Ishikawa (cell line): ENCODE measurements around the gene RNF20.

Source experiments
- CEBPB ChIP-seq: IDR thresholded peaks from 2 replicates; pipeline ENCODE4 v1.6.1; 2012
- CREB1 ChIP-seq: IDR thresholded peaks from 2 replicates; pipeline ENCODE4 v1.6.1; 2012; ENCODE audit warnings: low read depth
- TEAD4 ChIP-seq: IDR thresholded peaks from 2 replicates; pipeline ENCODE4 v1.6.1; 2012
- ZBTB7A ChIP-seq: IDR thresholded peaks from 2 replicates; pipeline ENCODE4 v1.6.1; 2012; ENCODE audit warnings: low read depth
- TF ChIP-seq, protein P1 (sequence below): IDR thresholded peaks from 2 replicates; pipeline ENCODE4 v1.6.1; 2012; ENCODE audit warnings: low read depth, mild to moderate bottlenecking

DNA sequence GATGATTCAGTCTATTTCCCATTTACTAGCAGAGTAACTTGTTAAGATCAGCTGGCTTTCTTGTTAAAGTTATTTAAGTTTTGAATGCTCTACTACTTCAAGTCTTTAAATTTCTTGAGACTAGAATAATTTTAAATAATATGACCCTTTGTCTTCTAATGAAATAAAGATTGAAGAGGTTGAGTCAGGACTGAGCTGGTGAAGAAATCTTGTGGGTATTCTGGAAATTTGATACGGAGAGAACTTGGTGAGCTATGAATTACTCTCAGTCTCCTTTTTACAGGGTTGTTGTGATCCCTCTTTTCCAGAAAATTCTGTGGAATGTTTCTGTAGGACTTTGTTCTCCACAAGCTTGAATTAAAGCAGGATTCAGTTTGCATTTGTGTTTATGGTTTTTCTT lies 29.3 kb downstream of the RNF20 start:
- no peak for TF ChIP-seq TEAD4
- no peak for TF ChIP-seq CREB1
- TF ChIP-seq CEBPB = no peak
- TF ChIP-seq, protein P1, sequence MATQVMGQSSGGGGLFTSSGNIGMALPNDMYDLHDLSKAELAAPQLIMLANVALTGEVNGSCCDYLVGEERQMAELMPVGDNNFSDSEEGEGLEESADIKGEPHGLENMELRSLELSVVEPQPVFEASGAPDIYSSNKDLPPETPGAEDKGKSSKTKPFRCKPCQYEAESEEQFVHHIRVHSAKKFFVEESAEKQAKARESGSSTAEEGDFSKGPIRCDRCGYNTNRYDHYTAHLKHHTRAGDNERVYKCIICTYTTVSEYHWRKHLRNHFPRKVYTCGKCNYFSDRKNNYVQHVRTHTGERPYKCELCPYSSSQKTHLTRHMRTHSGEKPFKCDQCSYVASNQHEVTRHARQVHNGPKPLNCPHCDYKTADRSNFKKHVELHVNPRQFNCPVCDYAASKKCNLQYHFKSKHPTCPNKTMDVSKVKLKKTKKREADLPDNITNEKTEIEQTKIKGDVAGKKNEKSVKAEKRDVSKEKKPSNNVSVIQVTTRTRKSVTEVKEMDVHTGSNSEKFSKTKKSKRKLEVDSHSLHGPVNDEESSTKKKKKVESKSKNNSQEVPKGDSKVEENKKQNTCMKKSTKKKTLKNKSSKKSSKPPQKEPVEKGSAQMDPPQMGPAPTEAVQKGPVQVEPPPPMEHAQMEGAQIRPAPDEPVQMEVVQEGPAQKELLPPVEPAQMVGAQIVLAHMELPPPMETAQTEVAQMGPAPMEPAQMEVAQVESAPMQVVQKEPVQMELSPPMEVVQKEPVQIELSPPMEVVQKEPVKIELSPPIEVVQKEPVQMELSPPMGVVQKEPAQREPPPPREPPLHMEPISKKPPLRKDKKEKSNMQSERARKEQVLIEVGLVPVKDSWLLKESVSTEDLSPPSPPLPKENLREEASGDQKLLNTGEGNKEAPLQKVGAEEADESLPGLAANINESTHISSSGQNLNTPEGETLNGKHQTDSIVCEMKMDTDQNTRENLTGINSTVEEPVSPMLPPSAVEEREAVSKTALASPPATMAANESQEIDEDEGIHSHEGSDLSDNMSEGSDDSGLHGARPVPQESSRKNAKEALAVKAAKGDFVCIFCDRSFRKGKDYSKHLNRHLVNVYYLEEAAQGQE = no peak
- no peak for TF ChIP-seq ZBTB7A
